ENCODE data around the gene EIF5A.

DNA sequence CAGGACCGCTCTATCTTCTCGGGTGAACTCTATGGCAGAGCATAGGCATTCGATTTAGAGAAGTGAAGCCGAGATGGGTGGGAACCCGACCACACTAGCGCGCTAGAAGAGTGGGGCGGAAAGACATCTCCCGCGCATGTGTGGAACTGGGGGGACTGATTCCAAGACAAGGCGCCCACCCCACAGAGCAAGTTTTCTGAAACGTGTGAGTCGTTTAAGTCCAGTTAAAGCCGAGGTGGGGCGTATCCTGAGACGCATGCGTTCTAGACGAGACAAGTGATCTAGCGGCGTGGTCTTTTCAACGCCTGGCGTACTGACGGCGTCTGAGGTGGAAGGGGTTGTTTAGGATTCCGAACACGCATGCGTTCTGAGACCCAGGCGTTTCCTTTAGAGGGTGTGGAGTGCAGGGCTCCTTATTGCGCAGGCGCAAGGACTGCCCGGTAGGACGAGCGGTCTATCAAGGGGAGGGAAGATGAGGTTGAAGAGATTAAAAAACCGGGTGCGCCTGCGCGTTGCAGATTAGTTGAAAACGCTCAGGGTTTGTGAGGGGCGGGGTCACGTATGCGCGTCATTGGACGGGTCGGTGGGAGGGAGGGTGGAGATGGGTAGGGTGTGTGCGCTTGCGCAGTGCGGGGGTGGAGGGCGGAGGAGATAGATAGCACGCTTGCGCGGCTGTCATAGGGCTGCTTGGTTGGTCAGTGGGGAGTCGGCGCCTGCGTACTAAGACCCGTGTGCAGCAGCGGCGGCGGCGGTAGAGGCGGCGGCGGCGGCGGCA is at the start of gene EIF5A:
- TF ChIP-seq, protein P1, sequence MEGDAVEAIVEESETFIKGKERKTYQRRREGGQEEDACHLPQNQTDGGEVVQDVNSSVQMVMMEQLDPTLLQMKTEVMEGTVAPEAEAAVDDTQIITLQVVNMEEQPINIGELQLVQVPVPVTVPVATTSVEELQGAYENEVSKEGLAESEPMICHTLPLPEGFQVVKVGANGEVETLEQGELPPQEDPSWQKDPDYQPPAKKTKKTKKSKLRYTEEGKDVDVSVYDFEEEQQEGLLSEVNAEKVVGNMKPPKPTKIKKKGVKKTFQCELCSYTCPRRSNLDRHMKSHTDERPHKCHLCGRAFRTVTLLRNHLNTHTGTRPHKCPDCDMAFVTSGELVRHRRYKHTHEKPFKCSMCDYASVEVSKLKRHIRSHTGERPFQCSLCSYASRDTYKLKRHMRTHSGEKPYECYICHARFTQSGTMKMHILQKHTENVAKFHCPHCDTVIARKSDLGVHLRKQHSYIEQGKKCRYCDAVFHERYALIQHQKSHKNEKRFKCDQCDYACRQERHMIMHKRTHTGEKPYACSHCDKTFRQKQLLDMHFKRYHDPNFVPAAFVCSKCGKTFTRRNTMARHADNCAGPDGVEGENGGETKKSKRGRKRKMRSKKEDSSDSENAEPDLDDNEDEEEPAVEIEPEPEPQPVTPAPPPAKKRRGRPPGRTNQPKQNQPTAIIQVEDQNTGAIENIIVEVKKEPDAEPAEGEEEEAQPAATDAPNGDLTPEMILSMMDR (conservative IDR thresholded peaks at IDR 0.05 in 1 of 2, IDR thresholded peaks at IDR 0.05 in 1 of 2; ENCODE audit: extremely low read depth in 1 of 2, insufficient read depth in 1 of 2, low read depth in 1 of 2, low read length in 2 of 2) = no peak
- no peak for TF ChIP-seq EZH2 (IDR thresholded peaks at IDR 0.05; ENCODE audit: borderline replicate concordance, low read length)
